HG03039 (cell line): ENCODE results near the gene FBLN7.
"Not testable (repeated sequence)": the region's sequence is repeated elsewhere in the genome, so short reads cannot be mapped to it uniquely, and the experiment has no call there.

Source experiments
- ATAC-seq: cut with Tn5 transposase; IDR thresholded peaks from one replicate; pipeline ENCODE4 v1.9.1; 2021; ENCODE audit warnings: mild to moderate bottlenecking, moderate library complexity; ENCODE audit not compliant: unreplicated experiment

Gene FBLN7

GRCh38 chr2:112181571-112182290 is 43.5 kb downstream of the FBLN7 start:
- no peak for ATAC-seq

GRCh38 chr2:112182581-112183034 is 44.4 kb downstream of the FBLN7 start:
- ATAC-seq: no peak

- ATAC-seq: no peak
These were observed 45.3 kb downstream of the FBLN7 start for GRCh38 chr2:112183327-112184025.

- ATAC-seq: no peak
These were observed 45.9 kb downstream of the FBLN7 start for GRCh38 chr2:112184121-112184520.

- ATAC-seq: no peak
These were observed 46.9 kb downstream of the FBLN7 start for GRCh38 chr2:112185131-112185530.

GRCh38 chr2:112187046-112187715 is 49.0 kb downstream of the FBLN7 start:
- no peak for ATAC-seq

DNA sequence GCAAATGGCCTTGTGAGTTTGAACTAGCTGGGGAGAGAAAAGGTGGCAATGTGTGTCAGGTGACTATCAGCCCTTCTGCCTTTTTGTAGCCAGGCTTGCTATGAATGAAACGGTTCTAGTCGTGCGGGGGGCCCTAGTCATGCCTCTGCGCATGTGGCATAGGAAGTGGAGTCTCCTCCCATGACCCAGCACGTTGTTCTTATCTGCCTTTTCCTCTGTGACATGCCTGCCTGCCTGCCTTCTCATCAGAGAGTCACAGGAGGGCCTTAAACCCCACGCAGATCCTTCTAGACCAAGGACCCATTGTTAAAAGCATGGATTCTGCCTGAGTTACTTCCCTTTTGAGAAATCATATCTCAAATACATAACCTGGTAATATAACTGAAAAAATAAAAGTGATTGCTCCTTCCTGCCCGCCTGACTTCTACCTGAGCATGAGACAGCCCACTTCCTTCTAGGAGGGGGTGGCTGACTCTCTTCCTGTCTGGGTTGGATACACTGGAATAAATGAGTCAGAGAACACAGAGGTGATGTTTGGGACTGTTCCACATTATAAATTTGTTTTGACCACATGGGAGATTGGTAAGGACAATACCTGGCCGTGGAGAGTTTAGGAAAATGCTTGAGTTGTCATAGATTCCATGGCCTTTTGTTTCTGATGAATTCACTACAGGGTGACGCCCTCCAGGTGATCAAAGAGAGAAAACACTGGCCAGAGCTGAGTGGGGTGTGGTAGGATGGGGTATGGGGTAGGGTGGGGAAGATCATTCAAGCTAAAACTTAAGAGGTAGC is 49.8 kb downstream of the FBLN7 start:
- ATAC-seq: no peak

DNA sequence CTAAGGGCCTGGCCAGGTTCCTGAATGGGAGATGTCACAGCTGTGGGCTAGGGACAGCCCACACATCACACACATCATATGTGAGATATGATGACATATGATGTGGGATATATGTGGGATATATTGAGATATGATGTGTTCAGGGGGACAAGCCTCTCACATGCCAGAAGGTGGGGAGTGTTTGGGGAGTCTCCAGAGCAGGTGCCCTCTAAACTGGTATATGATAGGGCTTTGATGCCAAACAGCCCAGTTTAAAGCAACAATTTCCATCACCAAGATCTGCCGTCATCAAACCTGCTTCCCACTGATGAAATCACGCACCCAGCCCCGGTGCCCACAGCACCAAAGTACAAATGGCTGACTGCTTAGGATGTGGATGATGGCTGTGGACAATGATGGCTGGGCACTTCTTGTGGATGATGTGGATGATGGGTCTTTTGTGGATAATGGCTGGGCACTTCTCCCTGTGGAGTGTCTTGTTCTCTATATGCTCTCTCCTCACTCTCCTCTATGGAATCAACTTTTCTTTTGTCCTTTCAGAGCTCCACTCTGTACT is 50.9 kb downstream of the FBLN7 start:
- ATAC-seq: no peak

GRCh38 chr2:112194028-112194427 is 55.8 kb downstream of the FBLN7 start:
- ATAC-seq: no peak

GRCh38 chr2:112194482-112194881 is 56.3 kb downstream of the FBLN7 start:
- ATAC-seq: no peak

DNA sequence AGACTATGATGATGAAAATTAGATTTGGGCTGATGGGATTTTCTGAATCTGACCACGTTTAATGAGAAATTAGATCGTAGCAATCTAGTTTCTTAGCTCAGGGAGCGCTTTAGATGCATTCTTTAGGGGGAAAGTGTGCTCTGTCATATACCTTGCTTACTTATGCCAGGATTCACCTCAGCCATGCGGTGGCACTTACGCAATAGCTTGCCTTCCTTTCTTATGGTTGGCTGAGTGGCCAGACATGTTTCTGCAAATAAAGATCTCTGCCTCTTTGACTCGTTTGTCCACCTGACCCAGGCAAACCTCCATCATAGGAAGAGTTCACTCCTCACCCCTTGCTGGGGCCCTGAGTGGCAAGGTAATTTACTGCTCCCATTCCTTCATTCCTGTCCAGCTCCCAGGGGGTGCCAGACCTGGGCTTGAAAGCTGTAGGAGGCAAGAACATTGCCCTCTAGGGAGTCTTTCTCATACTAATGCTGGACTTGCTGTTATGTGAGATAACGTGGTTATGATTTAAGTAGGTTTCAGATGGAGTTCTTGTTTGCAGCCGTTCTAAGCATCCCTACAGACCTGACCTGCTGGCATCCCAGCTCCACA is 57.1 kb downstream of the FBLN7 start:
- no peak for ATAC-seq

DNA sequence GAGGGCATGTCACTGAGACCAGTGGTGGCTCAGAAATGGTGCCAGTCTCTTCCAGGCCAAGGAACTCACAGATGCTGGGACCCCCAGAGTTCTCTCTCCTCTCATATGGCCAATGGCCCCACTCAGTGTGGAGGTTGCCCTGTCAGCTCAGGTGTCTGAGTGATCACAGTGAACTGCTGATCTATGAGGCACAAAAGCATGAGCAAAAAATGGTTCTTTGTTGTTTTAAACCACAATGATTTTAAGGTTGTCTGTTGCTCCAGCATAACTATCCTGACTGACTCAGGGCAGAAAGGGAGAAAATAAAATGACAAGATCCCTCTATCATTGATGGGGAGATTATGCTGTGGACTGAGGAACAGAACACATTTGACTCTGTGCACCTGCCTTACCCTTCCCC is 57.8 kb downstream of the FBLN7 start:
- ATAC-seq: no peak

- no peak for ATAC-seq
These were observed 59.7 kb downstream of the FBLN7 start for GRCh38 chr2:112197868-112198267.

DNA sequence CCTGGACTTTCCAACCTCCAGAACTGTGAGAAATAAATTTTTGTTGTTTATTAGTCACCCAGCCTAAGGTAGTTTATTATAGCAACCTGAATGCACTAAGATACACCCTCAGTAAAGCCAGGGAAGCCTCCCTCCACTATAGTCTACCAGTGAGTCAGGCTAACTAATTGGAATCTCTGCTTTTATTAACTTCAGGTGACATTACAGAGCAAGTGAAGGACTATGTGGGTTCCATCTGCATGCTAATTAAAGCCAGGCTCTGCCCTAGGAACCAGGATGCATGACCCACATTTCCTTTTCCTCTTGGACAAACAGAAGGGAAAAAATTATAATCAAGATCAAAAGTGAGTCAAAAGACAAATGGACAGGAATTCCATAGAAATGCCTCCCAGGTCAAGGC is 60.6 kb downstream of the FBLN7 start:
- no peak for ATAC-seq

GRCh38 chr2:112199188-112199587 is 61.0 kb downstream of the FBLN7 start:
- no peak for ATAC-seq

DNA sequence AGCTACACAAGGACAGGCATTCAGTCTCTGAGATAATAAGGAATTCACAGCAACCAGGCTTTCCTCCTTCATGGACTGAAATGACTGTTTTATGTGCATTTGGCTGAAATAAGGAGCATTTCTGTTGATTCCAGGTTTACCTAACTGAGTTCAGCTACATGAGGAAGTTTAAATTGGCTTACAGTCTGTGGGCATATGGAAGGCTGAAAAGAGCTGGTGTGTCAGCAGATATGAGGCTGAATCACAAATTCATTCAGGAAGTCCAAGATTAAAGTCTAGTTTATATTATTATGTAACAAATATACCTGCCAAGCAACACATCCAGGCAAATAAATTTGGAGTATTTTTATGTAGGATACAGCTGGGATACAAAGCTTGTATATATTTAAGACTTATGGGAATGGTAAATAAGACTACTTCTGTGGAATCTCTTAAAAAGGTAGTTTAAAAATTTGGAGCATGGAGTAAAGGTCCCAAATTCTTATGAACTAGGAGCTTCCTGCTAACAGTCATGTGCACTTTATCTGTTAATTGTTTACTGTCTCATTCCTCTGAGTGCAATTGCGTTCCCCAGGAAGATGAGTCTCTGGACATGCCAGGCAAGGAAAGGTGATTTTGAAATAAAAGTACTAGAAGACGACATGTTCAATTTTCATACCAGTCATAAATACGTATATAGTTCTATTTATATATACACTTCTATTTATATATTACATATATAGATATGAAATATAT is 63.7 kb downstream of the FBLN7 start:
- ATAC-seq: no peak

GRCh38 chr2:112204411-112204810 is 66.2 kb downstream of the FBLN7 start:
- no peak for ATAC-seq

- ATAC-seq: not testable (repeated sequence)
These were observed 69.7 kb downstream of the FBLN7 start for GRCh38 chr2:112207905-112208304.

- no peak for ATAC-seq
These were observed 78.0 kb downstream of the FBLN7 start for GRCh38 chr2:112216167-112216566.

GRCh38 chr2:112217854-112218253 is 79.7 kb downstream of the FBLN7 start:
- no peak for ATAC-seq
